SK-N-SH (cell line): ENCODE data around the gene TRANK1. TPM values are rescaled to one million over a fixed set of nuclear protein-coding genes. Genes with fewer than 3 reads are reported as not detected.

ENCODE experiments used
- CTCF ChIA-PET: fragments of 300-600, 350-600 bp; formaldehyde crosslinking; extraction: SDS; loops from one replicate; lab custom pipeline; 2021; lab: Yijun Ruan, JAX
- POLR2A ChIA-PET: fragments of 350-600 bp; sonication (Branson Sonifier 250); formaldehyde crosslinking; extraction: SDS; loops from one replicate; lab custom pipeline; 2020; ENCODE audit warnings: antibody characterized with exemption, inconsistent platforms; lab: Yijun Ruan, JAX
- DNase-seq: peaks from one replicate; pipeline ENCODE4 v3.0.0; 2012
- H2AFZ ChIP-seq: fragments of 200-600 bp; sonication (generic); 2 replicates; pipeline ENCODE4 v1.8.1; 2016; ENCODE audit warnings: antibody characterized with exemption, mild to moderate bottlenecking, low read depth
- H3F3A ChIP-seq: fragments of 200-600 bp; sonication (generic); replicated peaks from 2 replicates; pipeline ENCODE3; 2016; ENCODE audit warnings: antibody characterized with exemption, mild to moderate bottlenecking; ENCODE audit not compliant: insufficient read depth
- H3K27ac ChIP-seq, 2 experiments: fragments of 200-500 bp in 1 of 2; fragments of 200-600 bp in 1 of 2; sonication (Bioruptor generic) in 1 of 2; sonication (generic), shearing (Covaris generic) in 1 of 2; 2 replicates each; pipeline versions ENCODE4 v1.5.1 to v1.6.1; 2014 to 2016; ENCODE audit warnings: low read depth in 2 of 2, inconsistent platforms in 1 of 2, low read length in 1 of 2, mild to moderate bottlenecking in 1 of 2, mixed read lengths in 1 of 2
- H3K27me3 ChIP-seq: fragments of 200-600 bp; sonication (generic), shearing (Covaris generic); 2 replicates; pipeline ENCODE4 v1.6.1; 2016; ENCODE audit warnings: mixed run types; ENCODE audit not compliant: insufficient read depth
- H3K36me3 ChIP-seq, 2 experiments: fragments of 200-500 bp in 1 of 2; fragments of 200-600 bp in 1 of 2; sonication (Bioruptor generic) in 1 of 2; sonication (generic) in 1 of 2; replicated peaks in 1 of 2; 2 replicates each; pipeline versions ENCODE3 to v1.5.1; 2014 to 2016; ENCODE audit warnings: low read length in 1 of 2, mild to moderate bottlenecking in 1 of 2; ENCODE audit not compliant: insufficient read depth in 2 of 2, control insufficient read depth in 1 of 2
- H3K4me1 ChIP-seq, 2 experiments: fragments of 200-500 bp in 1 of 2; fragments of 200-600 bp in 1 of 2; sonication (Bioruptor generic) in 1 of 2; sonication (generic), shearing (Covaris generic) in 1 of 2; 2 replicates each; pipeline versions ENCODE4 v1.5.1 to v1.6.1; 2014 to 2016; ENCODE audit warnings: low read depth in 1 of 2, low read length in 1 of 2, mixed run types in 1 of 2; ENCODE audit not compliant: insufficient read depth in 2 of 2, control insufficient read depth in 1 of 2
- H3K4me2 ChIP-seq: fragments of 200-600 bp; sonication (generic), shearing (Covaris generic); 2 replicates; pipeline ENCODE4 v1.6.1; 2017; ENCODE audit warnings: mixed run types
- H3K4me3 ChIP-seq, 2 experiments: fragments of 200-500 bp in 1 of 2; fragments of 200-600 bp in 1 of 2; sonication (Bioruptor generic) in 1 of 2; sonication (generic), shearing (Covaris generic) in 1 of 2; 2 replicates each; pipeline versions ENCODE4 v1.5.1 to v1.8.1; 2014 to 2016; ENCODE audit warnings: low read depth in 2 of 2, inconsistent platforms in 1 of 2, low read length in 1 of 2, mild to moderate bottlenecking in 1 of 2, mixed read lengths in 1 of 2, moderate library complexity in 1 of 2
- H3K79me2 ChIP-seq: fragments of 200-600 bp; sonication (generic); 2 replicates; pipeline ENCODE4 v1.8.1; 2017; ENCODE audit warnings: mild to moderate bottlenecking; ENCODE audit not compliant: insufficient read depth
- H3K9ac ChIP-seq: fragments of 200-600 bp; sonication (generic); 2 replicates; pipeline ENCODE4 v1.6.1; 2017; ENCODE audit warnings: mixed run types
- H3K9me2 ChIP-seq: fragments of 200-600 bp; sonication (generic); 2 replicates; pipeline ENCODE4 v1.6.1; 2017; ENCODE audit warnings: mixed run types
- H3K9me3 ChIP-seq: fragments of 200-600 bp; sonication (generic); 2 replicates; pipeline ENCODE4 v1.6.1; 2017; ENCODE audit warnings: mixed run types, mild to moderate bottlenecking, moderate library complexity
- H4K20me1 ChIP-seq: fragments of 200-600 bp; sonication (generic); 2 replicates; pipeline ENCODE4 v1.6.1; 2017; ENCODE audit warnings: mild to moderate bottlenecking, mixed run types; ENCODE audit not compliant: insufficient read depth
- CHD2 ChIP-seq: fragments of 150-350 bp; IDR thresholded peaks from 2 replicates; pipeline ENCODE4 v1.6.1; 2018; ENCODE audit warnings: low read length; ENCODE audit not compliant: partially characterized antibody
- ELF1 ChIP-seq: IDR thresholded peaks from 2 replicates; pipeline ENCODE4 v1.4.0; 2012
- FOXM1 ChIP-seq: IDR thresholded peaks from 2 replicates; pipeline ENCODE4 v1.4.0; 2012; ENCODE audit warnings: low read depth, mild to moderate bottlenecking
- GATA2 ChIP-seq: sonication (generic); formaldehyde crosslinking; IDR thresholded peaks from 2 replicates; pipeline ENCODE4 v1.5.0; 2020; ENCODE audit warnings: mild to moderate bottlenecking, missing genetic modification reagents
- IRF3 ChIP-seq: fragments of 150-350 bp; IDR thresholded peaks from 2 replicates; pipeline ENCODE4 v1.6.1; 2016; ENCODE audit warnings: mild to moderate bottlenecking, low read depth, low read length
- MAX ChIP-seq: IDR thresholded peaks from 2 replicates; pipeline ENCODE4 v1.4.0; 2012; ENCODE audit warnings: low read depth
- NRF1 ChIP-seq: IDR thresholded peaks from 2 replicates; pipeline ENCODE4 v1.6.1; 2012; ENCODE audit warnings: low read depth, mild to moderate bottlenecking, low read length
- RFX5 ChIP-seq: IDR thresholded peaks from 2 replicates; pipeline ENCODE4 v1.6.1; 2012; ENCODE audit warnings: mild to moderate bottlenecking, improper control_type of control experiment, low read length
- SMC3 ChIP-seq: IDR thresholded peaks from 2 replicates; pipeline ENCODE4 v1.6.1; 2012; ENCODE audit warnings: low read depth, low read length, improper control_type of control experiment
- TEAD4 ChIP-seq: IDR thresholded peaks from 2 replicates; pipeline ENCODE4 v1.4.0; 2012; ENCODE audit warnings: mild to moderate bottlenecking, borderline replicate concordance; ENCODE audit not compliant: insufficient read depth
- USF2 ChIP-seq: fragments of 150-350 bp; IDR thresholded peaks from 2 replicates; pipeline ENCODE4 v1.6.1; 2017; ENCODE audit warnings: antibody characterized with exemption, low read length, low read depth, borderline replicate concordance
- ZBTB33 ChIP-seq: IDR thresholded peaks from 2 replicates; pipeline ENCODE4 v1.4.0; 2012; ENCODE audit warnings: low read depth, borderline replicate concordance
- polyA plus RNA-seq, 3 experiments: library from polyadenylated mRNA; depleted of rRNA; stranded (reverse); fragments of >200 nt; gene quantifications; 2 replicates each; pipeline ENCODE4 v1.2.3, GENCODE V29; 2012

Gene TRANK1
- polyA plus RNA-seq, 1 of the 3 experiments (the other 2 are of a cell fraction), result 0.16 TPM

GRCh38 chr3:36965440-36965839 is 20.6 kb upstream of the TRANK1 start (continued):
- TF ChIP-seq MAX (no peak), GATA2 (CRISPR knock-in tag) (no peak)

GRCh38 chr3:36964817-36965216 is 20.0 kb upstream of the TRANK1 start:
- H3K36me3 ChIP-seq, result no peaks in the 10 kb centered on the region
- ChIA-PET CTCF (interaction anchor here (1.3 kb wide), 1 partner anchor 96 kb away, joined by 3 read pairs; no protein-coding TSS in a partner anchor), POLR2A (no interaction called here)
- H3K27me3 ChIP-seq, result no peaks in the 10 kb centered on the region
- no peaks in the 10 kb centered on the region for H3K9me3 ChIP-seq
- H3K4me1 ChIP-seq, result peaks cover 1 to 7% of the 10 kb centered on the region in 2 experiments; a peak in 2 of 4 replicates
- no peak overlapping the region for H3K4me2 ChIP-seq
- DNase-seq, result no peak
- no peak overlapping the region for H3K4me3 ChIP-seq
- H3K9ac ChIP-seq, result no peak overlapping the region
- H2AFZ ChIP-seq, result no peak overlapping the region
- no peaks in the 10 kb centered on the region for H3F3A ChIP-seq
- no peaks in the 10 kb centered on the region for H4K20me1 ChIP-seq
- H3K9me2 ChIP-seq, result no peaks in the 10 kb centered on the region
- TF ChIP-seq ZBTB33 (no peak), NRF1 (no peak), FOXM1 (no peak), TEAD4 (no peak), RFX5 (no peak), IRF3 (no peak), ELF1 (no peak), SMC3 (no peak), USF2 (no peak), CHD2 (no peak)
- TF ChIP-seq, all 33 proteins: peak for 0
- Histone ChIP-seq H3K79me2 (no peaks in the 10 kb centered on the region), H3K27ac (no peak overlapping the region)
